ENCODE data around the gene ZNF865.

GRCh38 chr19:55647732-55648584 is 42.5 kb downstream of the ZNF865 start, which contains the start of gene CCDC106:
- TF ChIP-seq CTCF (IDR thresholded peaks at IDR 0.05) (no peak), POLR2A (IDR thresholded peaks at IDR 0.05) (no peak)

All from lower leg skin (tissue), 3 donors.